ENCODE measurements around the gene NTN3.

The NTN3 gene

GRCh38 chr16:2466667-2467527, 4.2 kb upstream of the NTN3 start:
- DNase-seq (ENCODE audit: low read depth in 2 of 2) = no peak

DNA sequence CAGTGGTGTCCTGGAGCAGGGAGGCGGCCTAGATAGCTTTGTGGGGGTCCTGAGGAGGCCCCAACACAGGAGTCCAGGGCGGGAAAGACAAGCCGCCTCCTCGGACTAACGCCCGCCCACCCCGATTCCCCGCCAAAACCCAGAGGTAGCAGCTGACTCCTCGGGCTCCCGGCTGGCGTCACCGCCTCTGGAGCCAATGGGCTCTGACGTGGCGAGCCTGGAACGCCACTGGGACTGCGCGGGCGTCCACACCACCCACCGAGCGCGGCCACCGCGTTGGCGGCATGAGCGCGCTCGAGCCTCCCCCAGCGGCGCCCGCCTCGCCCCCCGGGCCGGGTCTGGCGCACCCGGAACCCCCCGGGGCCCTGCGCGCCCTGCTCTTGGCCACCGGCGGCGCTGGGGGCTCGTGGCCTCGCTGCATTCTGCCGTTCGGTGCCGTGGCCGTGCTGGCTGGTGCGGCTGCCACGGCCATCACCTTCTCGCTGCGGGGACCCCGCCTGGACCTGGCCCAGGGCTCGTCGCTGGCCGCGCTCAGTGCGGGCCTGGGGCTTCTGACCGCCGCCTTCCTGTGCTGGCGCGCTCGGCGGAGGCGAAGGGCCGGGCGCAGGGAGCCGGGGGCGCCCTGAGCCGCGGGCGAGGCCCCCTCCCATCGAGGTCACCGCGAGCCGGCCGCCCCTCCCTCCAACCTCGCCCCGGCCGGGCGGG, 3.4 kb upstream of the NTN3 start:
- DNase-seq (ENCODE audit: low read depth in 2 of 2) = no peak

DNA sequence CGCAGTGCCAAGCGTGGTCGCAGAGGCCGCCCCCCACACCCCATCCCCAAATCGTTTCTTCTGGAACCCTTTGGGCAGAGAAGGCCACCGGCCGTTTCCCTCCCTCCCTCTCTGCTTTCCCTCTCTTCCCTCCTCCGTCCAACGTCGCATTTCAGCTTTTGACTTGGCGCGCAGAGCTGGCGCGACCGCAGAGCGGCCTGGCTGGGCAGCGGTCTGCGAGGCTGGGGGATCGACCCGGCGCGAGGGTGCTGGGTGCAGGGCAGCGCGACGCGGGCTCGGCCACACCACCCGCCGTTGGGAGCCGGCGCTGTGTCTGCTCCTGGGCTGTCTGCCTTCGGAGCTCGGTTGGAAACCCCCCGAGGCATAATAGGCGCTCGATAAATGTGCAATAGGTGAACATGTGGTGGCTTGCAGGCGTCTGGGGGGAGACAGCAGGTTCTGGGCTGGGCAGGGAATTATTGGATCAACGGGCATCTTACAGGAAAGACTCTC, 2.8 kb upstream of the NTN3 start:
- no peak for DNase-seq (ENCODE audit: low read depth in 2 of 2)

- no peak for DNase-seq (ENCODE audit: low read depth in 2 of 2)
Measured at GRCh38 chr16:2468725-2469398, 2.2 kb upstream of the NTN3 start.

DNA sequence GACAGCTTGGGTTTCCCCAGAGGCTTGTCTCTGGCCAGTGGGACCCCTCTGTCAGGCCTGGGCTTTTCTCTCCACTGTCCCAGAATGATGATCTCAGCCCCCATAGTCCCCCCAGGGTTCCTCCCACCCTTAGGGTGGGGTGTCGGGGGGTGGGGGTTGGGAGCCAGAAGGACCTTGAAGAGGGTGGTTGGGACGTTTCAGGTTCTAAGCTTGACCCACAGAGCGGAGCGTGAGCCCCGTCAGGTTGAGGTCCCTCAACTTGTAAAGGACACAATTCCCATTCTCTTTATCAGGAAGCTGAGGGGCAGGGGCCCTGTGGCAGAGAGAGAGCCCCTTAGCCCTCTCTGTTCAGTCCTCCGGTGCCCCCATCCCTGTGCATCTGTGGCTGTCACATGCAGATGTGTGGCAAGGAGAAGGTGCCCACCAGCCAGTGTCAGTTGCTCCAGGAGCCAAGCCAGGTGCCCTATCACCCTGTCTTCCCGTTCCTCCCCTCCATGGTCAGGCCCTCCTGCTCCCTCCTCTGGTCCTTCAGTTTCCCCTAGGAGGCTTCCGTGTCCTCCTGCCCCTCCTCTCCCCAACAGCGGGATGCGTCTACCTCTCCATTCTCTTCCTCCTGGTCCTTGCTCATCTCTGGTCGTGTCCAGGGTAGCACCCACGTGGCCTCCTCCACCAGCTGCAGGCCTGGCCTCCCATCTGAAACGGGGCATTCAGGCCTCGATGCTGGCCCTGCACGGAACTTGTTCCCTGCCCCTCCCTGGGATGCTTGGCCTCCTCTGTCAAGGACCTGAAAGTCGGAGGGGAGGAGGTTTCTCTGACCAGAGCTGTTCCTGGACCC, 1.5 kb upstream of the NTN3 start:
- no peak for DNase-seq (ENCODE audit: low read depth in 2 of 2)

DNA sequence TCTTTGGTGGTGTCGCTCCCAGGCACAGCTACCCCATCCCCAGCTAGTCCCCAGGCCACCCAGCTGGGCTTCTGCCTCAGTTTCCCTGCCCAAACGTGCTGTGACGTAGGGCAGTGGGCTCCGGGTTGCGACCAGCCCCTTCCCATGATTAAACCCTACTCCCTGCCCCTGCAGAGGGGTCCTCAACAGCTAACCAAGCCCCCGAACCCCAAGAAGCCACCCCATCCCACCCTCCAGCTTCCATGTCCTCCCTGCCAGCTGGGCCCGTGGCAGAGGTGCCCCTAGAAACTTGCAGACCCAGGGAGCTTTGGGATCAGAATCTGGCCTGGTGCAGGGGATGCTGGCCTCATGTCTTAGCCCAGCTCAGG, 879 bp upstream of the NTN3 start:
- DNase-seq (ENCODE audit: low read depth in 2 of 2) = no peak

DNA sequence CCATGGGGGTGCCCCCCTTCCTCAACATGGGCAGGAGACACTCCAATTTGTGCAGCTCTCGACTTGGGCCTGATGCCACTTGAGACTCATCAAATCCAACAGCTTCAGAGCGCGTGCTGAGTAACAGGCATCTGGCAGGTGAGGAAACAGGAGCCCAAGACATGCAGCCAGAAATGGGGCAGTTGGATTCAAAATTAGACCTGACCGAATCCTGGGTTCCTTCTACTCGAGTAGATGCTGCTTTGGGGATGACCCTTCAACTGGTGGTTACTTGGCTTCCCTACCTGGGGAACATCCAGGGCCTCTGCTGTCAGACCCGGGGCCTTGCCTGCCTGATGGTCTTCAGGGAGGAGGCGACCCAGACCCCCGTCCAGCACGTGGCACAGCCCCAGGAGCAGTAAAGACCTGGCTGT, 488 bp upstream of the NTN3 start:
- no peak for DNase-seq (ENCODE audit: low read depth in 2 of 2)

- no peak for DNase-seq (ENCODE audit: low read depth in 2 of 2)
Measured at GRCh38 chr16:2471653-2472487, 773 bp downstream of the NTN3 start.

DNA sequence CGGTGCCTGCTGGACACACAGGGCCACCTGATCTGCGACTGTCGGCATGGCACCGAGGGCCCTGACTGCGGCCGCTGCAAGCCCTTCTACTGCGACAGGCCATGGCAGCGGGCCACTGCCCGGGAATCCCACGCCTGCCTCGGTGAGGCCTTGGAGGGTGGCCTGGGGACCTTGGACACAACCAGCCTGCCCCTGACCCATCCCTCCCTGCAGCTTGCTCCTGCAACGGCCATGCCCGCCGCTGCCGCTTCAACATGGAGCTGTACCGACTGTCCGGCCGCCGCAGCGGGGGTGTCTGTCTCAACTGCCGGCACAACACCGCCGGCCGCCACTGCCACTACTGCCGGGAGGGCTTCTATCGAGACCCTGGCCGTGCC, 1.4 kb downstream of the NTN3 start:
- DNase-seq (ENCODE audit: low read depth in 2 of 2) = no peak

GRCh38 chr16:2472885-2473445, 1.9 kb downstream of the NTN3 start:
- no peak for DNase-seq (ENCODE audit: low read depth in 2 of 2)

DNA sequence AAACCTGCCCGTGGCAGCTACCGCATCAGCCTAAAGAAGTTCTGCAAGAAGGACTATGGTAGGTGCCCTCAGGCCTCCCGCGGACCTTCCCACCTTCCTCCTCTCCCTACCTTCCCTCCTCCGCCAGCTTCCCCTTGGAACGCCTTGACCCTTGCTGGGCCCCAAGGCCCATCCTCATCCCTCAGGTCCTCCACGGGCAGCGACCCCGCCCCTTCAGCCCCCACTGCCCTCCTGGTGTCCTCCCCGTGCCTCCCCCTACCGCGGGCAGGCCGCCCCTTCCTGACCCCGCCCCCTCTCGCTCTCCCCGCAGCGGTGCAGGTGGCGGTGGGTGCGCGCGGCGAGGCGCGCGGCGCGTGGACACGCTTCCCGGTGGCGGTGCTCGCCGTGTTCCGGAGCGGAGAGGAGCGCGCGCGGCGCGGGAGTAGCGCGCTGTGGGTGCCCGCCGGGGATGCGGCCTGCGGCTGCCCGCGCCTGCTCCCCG, 2.4 kb downstream of the NTN3 start:
- DNase-seq (ENCODE audit: low read depth in 2 of 2) = no peak

GRCh38 chr16:2473999-2474876, 3.1 kb downstream of the NTN3 start:
- DNase-seq (ENCODE audit: low read depth in 2 of 2) = peak; percentile 17 to 26

- peak; percentile 57 to 65 for DNase-seq (ENCODE audit: low read depth in 2 of 2)
Measured at GRCh38 chr16:2474877-2475412, 3.8 kb downstream of the NTN3 start, which contains the start of gene TBC1D24. TBC1D24 (plus strand) TSS chr16:2475127; CDS start chr16:2496149, 21,022 bp downstream.

- peak in 1 of 2 donors; percentile 19 for DNase-seq (ENCODE audit: low read depth in 2 of 2)
Measured at GRCh38 chr16:2475413-2476344, 4.6 kb downstream of the NTN3 start.

GRCh38 chr16:2476345-2476720, 5.2 kb downstream of the NTN3 start:
- DNase-seq (ENCODE audit: low read depth in 2 of 2) = no peak

DNA sequence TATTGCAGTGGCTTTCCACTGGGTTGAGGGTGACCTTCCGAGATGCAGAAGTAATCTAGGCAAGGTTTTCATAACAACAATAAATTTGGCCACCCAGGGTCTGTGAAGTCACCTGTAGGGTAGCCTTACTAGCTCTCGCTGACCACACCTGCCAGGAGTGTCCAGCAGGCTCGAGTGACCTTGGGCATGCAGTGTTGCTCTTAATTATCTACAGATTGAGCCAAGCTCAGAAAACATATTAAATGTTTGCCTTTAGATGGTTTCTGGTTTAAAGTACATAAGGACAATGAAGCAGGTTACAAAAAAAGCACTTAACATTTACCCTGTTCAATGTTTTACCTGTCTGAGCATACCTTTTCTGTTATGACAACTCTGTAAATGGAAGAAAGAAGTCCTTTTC, 5.6 kb downstream of the NTN3 start:
- no peak for DNase-seq (ENCODE audit: low read depth in 2 of 2)

DNA sequence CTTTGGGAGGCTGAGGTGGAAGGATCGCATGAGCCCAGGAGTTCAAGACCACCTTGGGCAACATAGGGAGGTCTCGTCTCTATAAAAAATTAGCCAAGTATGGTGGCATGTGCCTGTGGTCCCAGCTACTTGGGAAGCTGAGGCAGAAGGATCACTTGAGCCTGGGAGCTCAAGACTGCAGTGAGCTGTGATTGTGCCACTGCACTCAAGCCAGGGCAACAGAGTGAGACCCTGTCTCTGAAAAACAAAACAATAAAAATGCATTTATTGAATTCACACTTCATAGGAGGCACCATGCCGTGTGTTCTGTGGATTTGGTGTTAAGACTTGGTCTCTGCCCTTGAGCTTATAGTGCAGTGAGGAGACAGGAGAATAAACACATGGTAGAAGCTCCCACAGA, 6.2 kb downstream of the NTN3 start:
- DNase-seq (ENCODE audit: low read depth in 2 of 2) = no peak

DNA sequence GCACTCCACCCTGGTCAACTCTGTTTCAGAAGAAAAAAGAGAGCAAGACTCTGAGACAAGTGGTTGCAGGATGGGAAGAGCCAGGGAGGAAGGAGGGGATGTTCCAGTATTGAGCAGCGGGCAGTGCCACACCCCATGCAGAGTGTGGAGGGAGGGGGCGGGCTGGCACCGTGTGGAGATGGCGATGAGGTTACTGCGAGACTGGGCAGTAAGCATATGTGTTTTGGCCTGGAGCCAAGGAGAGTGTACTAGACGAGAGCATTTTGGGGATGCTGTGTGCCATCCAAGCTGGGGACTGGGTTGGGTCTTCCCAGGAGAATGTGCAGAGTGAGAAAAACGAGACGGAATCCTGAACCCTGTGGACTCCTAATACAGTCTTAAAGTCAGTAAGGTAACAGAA, 7.2 kb downstream of the NTN3 start:
- no peak for DNase-seq (ENCODE audit: low read depth in 2 of 2)
